Gastroesophageal sphincter (tissue), 4 donors: Measurements from ENCODE around the gene SLIT3. TPM values are rescaled to one million over a fixed set of nuclear protein-coding genes. Genes with fewer than 3 reads are reported as not detected.

ENCODE experiments used
- ATAC-seq: fragments of 150-250 bp; one replicate; pipeline ENCODE4 v1.9.1; 2016; ENCODE audit warnings: mild to moderate bottlenecking, moderate library complexity
- H3K27ac ChIP-seq, 4 donors: fragments of 200-600 bp; sonication (generic) in 3 of 4; 1 replicate in 3 of 4; 2 replicates in 1 of 4; pipeline ENCODE4 v1.5.1; 2016 to 2019
- H3K27me3 ChIP-seq: fragments of 200-600 bp; sonication (generic); one replicate; pipeline ENCODE4 v1.5.1; 2019
- H3K36me3 ChIP-seq, 2 donors: fragments of 200-600 bp; sonication (generic); one replicate each; pipeline ENCODE4 v1.5.1; 2019; ENCODE audit warnings: control low read depth in 1 of 2
- H3K4me1 ChIP-seq, 3 donors: fragments of 200-600 bp; sonication (generic); 1 replicate in 2 of 3; 2 replicates in 1 of 3; pipeline ENCODE4 v1.5.1; 2016 to 2019; ENCODE audit warnings: control low read depth in 2 of 3
- H3K4me3 ChIP-seq, 2 donors: fragments of 200-600 bp; sonication (generic); one replicate each; pipeline ENCODE4 v1.5.1; 2019; ENCODE audit warnings: mild to moderate bottlenecking in 1 of 2, moderate library complexity in 1 of 2
- H3K9me3 ChIP-seq, 3 donors: fragments of 200-600 bp; sonication (generic); one replicate each; pipeline ENCODE4 v1.5.1; 2017 to 2019; ENCODE audit warnings: control low read depth in 2 of 3
- CTCF ChIP-seq, 4 experiments: fragments of 200-600 bp in 2 of 4; fragments of 450-650 bp in 2 of 4; sonication (generic) in 1 of 4; IDR thresholded peaks; one replicate each; pipeline ENCODE4 v1.5.1; 2017 to 2019; ENCODE audit warnings: antibody characterized with exemption in 4 of 4, mild to moderate bottlenecking in 2 of 4, moderate library complexity in 2 of 4
- EP300 ChIP-seq: sonication (generic); formaldehyde crosslinking; IDR thresholded peaks from one replicate; pipeline ENCODE4 v1.6.1; 2017; ENCODE audit warnings: antibody characterized with exemption, mild to moderate bottlenecking
- POLR2A ChIP-seq, 2 donors: fragments of 450-650 bp; IDR thresholded peaks; one replicate each; pipeline ENCODE4 v1.6.1; 2017; ENCODE audit warnings: antibody characterized with exemption in 2 of 2, mild to moderate bottlenecking in 2 of 2, moderate library complexity in 1 of 2
- POLR2AphosphoS5 ChIP-seq: sonication (generic); formaldehyde crosslinking; IDR thresholded peaks from one replicate; pipeline ENCODE4 v1.6.1; 2017; ENCODE audit warnings: antibody characterized with exemption
- WGBS, 2 donors: methylation state at CpG; one replicate each; pipeline ENCODE4 v1.1.5; 2018; ENCODE audit warnings: low coverage in 1 of 2; 5-methylcytosine and 5-hydroxymethylcytosine counted together
- total RNA-seq, 4 donors: library from RNA; depleted of rRNA; stranded (reverse); fragments of >200 nt; gene quantifications; one replicate each; pipeline ENCODE4 v1.1.0, GENCODE V29; 2016

SLIT3 gene
- total RNA-seq, 4 donors from 2014 or later = 29.6 to 76.3 (median 31.1) TPM

- Histone ChIP-seq H3K27me3 (no peaks in the 10 kb centered on the region), H3K4me1 (no peaks in the 10 kb centered on the region), H3K4me3 (no peak overlapping the region), H3K36me3 (no peaks in the 10 kb centered on the region), H3K9me3 (no peaks in the 10 kb centered on the region), H3K27ac (no peak overlapping the region)
- 86 to 90% methylated on average over 4 to 5 of the region's 7 CpGs for WGBS, 2 donors
- no peak for ATAC-seq
- TF ChIP-seq CTCF (IDR thresholded peaks at IDR 0.05) (no peak), EP300 (no peak), POLR2A (IDR thresholded peaks at IDR 0.05) (no peak), POLR2AphosphoS5 (no peak)
Measured at GRCh38 chr5:168929656-168930055, 371.3 kb downstream of the SLIT3 start.

- Histone ChIP-seq H3K9me3 (no peaks in the 10 kb centered on the region), H3K27me3 (no peaks in the 10 kb centered on the region), H3K4me1 (no peaks in the 10 kb centered on the region), H3K4me3 (no peak overlapping the region), H3K36me3 (no peaks in the 10 kb centered on the region), H3K27ac (no peak overlapping the region)
- no peak for ATAC-seq
- no peak for TF ChIP-seq POLR2A (IDR thresholded peaks at IDR 0.05)
- no peak for TF ChIP-seq EP300
- TF ChIP-seq CTCF (IDR thresholded peaks at IDR 0.05) = no peak
- TF ChIP-seq POLR2AphosphoS5 = no peak
- 100% methylated on average over 1 of the region's 3 CpGs; no CpG with 5 or more reads in 1 of the 2 donors for WGBS, 2 donors
Measured at GRCh38 chr5:168925160-168925559, 375.8 kb downstream of the SLIT3 start.

- no peak overlapping the region for H3K4me3 ChIP-seq
- WGBS, 2 donors = 88 to 100% methylated on average over 4 to 7 of the region's 7 CpGs
- no peak for ATAC-seq
- H3K4me1 ChIP-seq = peaks cover under 1 to 17% (median 11%) of the 10 kb centered on the region in 3 donors
- TF ChIP-seq CTCF (IDR thresholded peaks at IDR 0.05) (no peak), EP300 (no peak), POLR2A (IDR thresholded peaks at IDR 0.05) (no peak), POLR2AphosphoS5 (no peak)
- no peaks in the 10 kb centered on the region for H3K27me3 ChIP-seq
- no peak overlapping the region for H3K27ac ChIP-seq
- no peaks in the 10 kb centered on the region for H3K36me3 ChIP-seq
- H3K9me3 ChIP-seq = no peaks in the 10 kb centered on the region
Measured at GRCh38 chr5:168921147-168921866, 379.6 kb downstream of the SLIT3 start.

- no peak overlapping the region for H3K4me3 ChIP-seq
- no peaks in the 10 kb centered on the region for H3K36me3 ChIP-seq
- no peaks in the 10 kb centered on the region for H3K27me3 ChIP-seq
- WGBS, 2 donors = 59 to 77% methylated on average over 6 to 8 of the region's 14 CpGs
- TF ChIP-seq POLR2AphosphoS5 = no peak
- no peak for TF ChIP-seq EP300
- no peak for TF ChIP-seq POLR2A (IDR thresholded peaks at IDR 0.05)
- TF ChIP-seq CTCF (IDR thresholded peaks at IDR 0.05) = no peak
- H3K9me3 ChIP-seq = no peaks in the 10 kb centered on the region
- H3K27ac ChIP-seq = no peak overlapping the region
- peaks cover 4 to 21% (median 13%) of the 10 kb centered on the region in 3 donors for H3K4me1 ChIP-seq
- ATAC-seq = no peak
Measured at GRCh38 chr5:168920019-168920810, 380.7 kb downstream of the SLIT3 start.
